Measurements from ENCODE around the gene ZNF358. TPM values are rescaled to one million over a fixed set of nuclear protein-coding genes. Genes with fewer than 3 reads are reported as not detected.

ZNF358 gene
- total and polyA plus RNA-seq, 2 donors (not counting 1 experiment from before 2014, with no cell fraction given) = 16.7 to 26.8 TPM

- no peak overlapping the region for H3K27ac ChIP-seq (ENCODE audit: insufficient read depth, low read length)
These were observed 11.8 kb downstream of the ZNF358 start for GRCh38 chr19:7527516-7528191.

GRCh38 chr19:7528192-7528519, 12.3 kb downstream of the ZNF358 start:
- TF ChIP-seq EZH2 (IDR thresholded peaks at IDR 0.05; ENCODE audit: low read length, missing control alignments) (no peak), CTCF (conservative IDR thresholded peaks at IDR 0.05 in 1 of 2, IDR thresholded peaks at IDR 0.05 in 1 of 2; ENCODE audit: low read depth in 1 of 2, low read length in 2 of 2) (no peak)
- H3K36me3 ChIP-seq (ENCODE audit: control insufficient read depth, insufficient read depth, low read length) = peaks cover 12% of the 10 kb centered on the region
- H2AFZ ChIP-seq (ENCODE audit: low read length) = no peak overlapping the region
- no peak overlapping the region for H3K27ac ChIP-seq (ENCODE audit: insufficient read depth, low read length)
- no peak for DNase-seq (ENCODE audit: low read depth in 2 of 2)
- no peaks in the 10 kb centered on the region for H4K20me1 ChIP-seq (ENCODE audit: control insufficient read depth, extremely low read depth, insufficient read depth, low read length)
- no peak overlapping the region for H3K9ac ChIP-seq (ENCODE audit: insufficient read depth, low read length)
- peaks cover 2% of the 10 kb centered on the region for H3K79me2 ChIP-seq (ENCODE audit: control insufficient read depth, insufficient read depth, low read length)
- H3K9me3 ChIP-seq (ENCODE audit: control insufficient read depth, insufficient read depth, low read depth, low read length) = no peaks in the 10 kb centered on the region
- H3K4me3 ChIP-seq (replicated peaks in 1 of 4; ENCODE audit: control extremely low read depth in 1 of 4, insufficient read depth in 1 of 4, low read depth in 3 of 4, low read length in 4 of 4) = no peak overlapping the region
- H3K27me3 ChIP-seq (ENCODE audit: control insufficient read depth, insufficient read depth, low read length) = no peaks in the 10 kb centered on the region
- peaks cover under 1% of the 10 kb centered on the region for H3K4me1 ChIP-seq (ENCODE audit: control insufficient read depth, extremely low read depth, insufficient read depth, low read length)
- H3K4me2 ChIP-seq (ENCODE audit: extremely low read depth, insufficient read depth, low read length) = no peak overlapping the region

More at GRCh38 chr19:7527516-7528191, 11.8 kb downstream of the ZNF358 start:
- no peak for TF ChIP-seq CTCF (conservative IDR thresholded peaks at IDR 0.05 in 1 of 2, IDR thresholded peaks at IDR 0.05 in 1 of 2; ENCODE audit: low read depth in 1 of 2, low read length in 2 of 2)
- no peak for TF ChIP-seq EZH2 (IDR thresholded peaks at IDR 0.05; ENCODE audit: low read length, missing control alignments)
- Histone ChIP-seq H3K9ac (ENCODE audit: insufficient read depth, low read length) (no peak overlapping the region), H3K9me3 (ENCODE audit: control insufficient read depth, insufficient read depth, low read depth, low read length) (no peaks in the 10 kb centered on the region), H4K20me1 (ENCODE audit: control insufficient read depth, extremely low read depth, insufficient read depth, low read length) (no peaks in the 10 kb centered on the region), H3K4me1 (ENCODE audit: control insufficient read depth, extremely low read depth, insufficient read depth, low read length) (no peaks in the 10 kb centered on the region), H3K36me3 (ENCODE audit: control insufficient read depth, insufficient read depth, low read length) (peaks cover 12% of the 10 kb centered on the region), H3K79me2 (ENCODE audit: control insufficient read depth, insufficient read depth, low read length) (peaks cover 2% of the 10 kb centered on the region), H3K27me3 (ENCODE audit: control insufficient read depth, insufficient read depth, low read length) (no peaks in the 10 kb centered on the region), H3K4me3 (replicated peaks in 1 of 4; ENCODE audit: control extremely low read depth in 1 of 4, insufficient read depth in 1 of 4, low read depth in 3 of 4, low read length in 4 of 4) (no peak overlapping the region), H2AFZ (ENCODE audit: low read length) (no peak overlapping the region), H3K4me2 (ENCODE audit: extremely low read depth, insufficient read depth, low read length) (no peak overlapping the region)
- no peak for DNase-seq (ENCODE audit: low read depth in 2 of 2)

GRCh38 chr19:7528522-7529245, 12.8 kb downstream of the ZNF358 start:
- TF ChIP-seq CTCF (conservative IDR thresholded peaks at IDR 0.05 in 1 of 2, IDR thresholded peaks at IDR 0.05 in 1 of 2; ENCODE audit: low read depth in 1 of 2, low read length in 2 of 2) = no peak
- TF ChIP-seq EZH2 (IDR thresholded peaks at IDR 0.05; ENCODE audit: low read length, missing control alignments) = no peak
- no peak overlapping the region for H3K4me3 ChIP-seq (replicated peaks in 1 of 4; ENCODE audit: control extremely low read depth in 1 of 4, insufficient read depth in 1 of 4, low read depth in 3 of 4, low read length in 4 of 4)
- H3K27ac ChIP-seq (ENCODE audit: insufficient read depth, low read length) = no peak overlapping the region
- H3K9me3 ChIP-seq (ENCODE audit: control insufficient read depth, insufficient read depth, low read depth, low read length) = no peaks in the 10 kb centered on the region
- no peaks in the 10 kb centered on the region for H3K79me2 ChIP-seq (ENCODE audit: control insufficient read depth, insufficient read depth, low read length)
- no peak overlapping the region for H3K9ac ChIP-seq (ENCODE audit: insufficient read depth, low read length)
- H3K27me3 ChIP-seq (ENCODE audit: control insufficient read depth, insufficient read depth, low read length) = no peaks in the 10 kb centered on the region
- no peak overlapping the region for H2AFZ ChIP-seq (ENCODE audit: low read length)
- H3K36me3 ChIP-seq (ENCODE audit: control insufficient read depth, insufficient read depth, low read length) = peaks cover 12% of the 10 kb centered on the region
- DNase-seq (ENCODE audit: low read depth in 2 of 2) = no peak
- no peaks in the 10 kb centered on the region for H4K20me1 ChIP-seq (ENCODE audit: control insufficient read depth, extremely low read depth, insufficient read depth, low read length)
- no peak overlapping the region for H3K4me2 ChIP-seq (ENCODE audit: extremely low read depth, insufficient read depth, low read length)
- H3K4me1 ChIP-seq (ENCODE audit: control insufficient read depth, extremely low read depth, insufficient read depth, low read length) = peaks cover 6% of the 10 kb centered on the region

All from fibroblast of lung (primary cell).